H1 (cell line): ENCODE results near the gene ADGRL2.

Experiments
- ATF2 ChIP-seq: IDR thresholded peaks from 2 replicates; pipeline ENCODE4 v1.6.1; 2012; ENCODE audit warnings: low read length, inconsistent platforms
- ATF3 ChIP-seq: IDR thresholded peaks from 2 replicates; pipeline ENCODE4 v1.6.1; 2011; ENCODE audit warnings: low read depth, mild to moderate bottlenecking, low read length; ENCODE audit not compliant: insufficient read depth
- EZH2 ChIP-seq: fragments of 200-600 bp; sonication (generic); IDR thresholded peaks from 2 replicates; pipeline ENCODE4 v1.7.1; 2012; ENCODE audit warnings: low read depth, mild to moderate bottlenecking, moderate library complexity, low read length, inconsistent platforms; ENCODE audit not compliant: severe bottlenecking
- JUND ChIP-seq: IDR thresholded peaks from 2 replicates; pipeline ENCODE4 v1.6.1; 2011; ENCODE audit warnings: mild to moderate bottlenecking, improper control_type of control experiment, low read length
- NRF1 ChIP-seq: IDR thresholded peaks from 2 replicates; pipeline ENCODE4 v1.6.1; 2011; ENCODE audit warnings: mild to moderate bottlenecking, low read depth, low read length, improper control_type of control experiment
- POLR2AphosphoS5 ChIP-seq: IDR thresholded peaks from 2 replicates; pipeline ENCODE4 v1.6.1; 2011; ENCODE audit warnings: low read depth, low read length
- POU5F1 ChIP-seq: IDR thresholded peaks from 2 replicates; pipeline ENCODE4 v1.6.1; 2011; ENCODE audit warnings: low read depth, mild to moderate bottlenecking, low read length, moderate library complexity
- TF ChIP-seq, protein P1 (sequence below), 3 experiments: IDR thresholded peaks; 1 replicate in 2 of 3; 2 replicates in 1 of 3; pipeline versions ENCODE4 v1.5.1 to v1.6.1; 2011; ENCODE audit warnings: low read length in 3 of 3, mild to moderate bottlenecking in 3 of 3, inconsistent platforms in 2 of 3, low read depth in 1 of 3, moderate library complexity in 1 of 3; ENCODE audit not compliant: insufficient read depth in 1 of 3; ENCODE audit errors: control extremely low read depth in 1 of 3

- TF ChIP-seq, protein P1, sequence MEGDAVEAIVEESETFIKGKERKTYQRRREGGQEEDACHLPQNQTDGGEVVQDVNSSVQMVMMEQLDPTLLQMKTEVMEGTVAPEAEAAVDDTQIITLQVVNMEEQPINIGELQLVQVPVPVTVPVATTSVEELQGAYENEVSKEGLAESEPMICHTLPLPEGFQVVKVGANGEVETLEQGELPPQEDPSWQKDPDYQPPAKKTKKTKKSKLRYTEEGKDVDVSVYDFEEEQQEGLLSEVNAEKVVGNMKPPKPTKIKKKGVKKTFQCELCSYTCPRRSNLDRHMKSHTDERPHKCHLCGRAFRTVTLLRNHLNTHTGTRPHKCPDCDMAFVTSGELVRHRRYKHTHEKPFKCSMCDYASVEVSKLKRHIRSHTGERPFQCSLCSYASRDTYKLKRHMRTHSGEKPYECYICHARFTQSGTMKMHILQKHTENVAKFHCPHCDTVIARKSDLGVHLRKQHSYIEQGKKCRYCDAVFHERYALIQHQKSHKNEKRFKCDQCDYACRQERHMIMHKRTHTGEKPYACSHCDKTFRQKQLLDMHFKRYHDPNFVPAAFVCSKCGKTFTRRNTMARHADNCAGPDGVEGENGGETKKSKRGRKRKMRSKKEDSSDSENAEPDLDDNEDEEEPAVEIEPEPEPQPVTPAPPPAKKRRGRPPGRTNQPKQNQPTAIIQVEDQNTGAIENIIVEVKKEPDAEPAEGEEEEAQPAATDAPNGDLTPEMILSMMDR (IDR thresholded peaks at IDR 0.05; ENCODE audit: control extremely low read depth in 1 of 3, insufficient read depth in 1 of 3, low read depth in 1 of 3, low read length in 3 of 3), result no peak
- TF ChIP-seq POLR2AphosphoS5 (no peak), EZH2 (no peak), NRF1 (no peak), JUND (no peak), ATF2 (no peak), POU5F1 (no peak), ATF3 (no peak)
Measured at GRCh38 chr1:81950591-81951244, 150.0 kb downstream of the ADGRL2 start.
